ENCODE data around the gene IL19.
"Not testable (repeated sequence)": the region's sequence is repeated elsewhere in the genome, so short reads cannot be mapped to it uniquely, and the experiment has no call there.

Gene IL19

DNA sequence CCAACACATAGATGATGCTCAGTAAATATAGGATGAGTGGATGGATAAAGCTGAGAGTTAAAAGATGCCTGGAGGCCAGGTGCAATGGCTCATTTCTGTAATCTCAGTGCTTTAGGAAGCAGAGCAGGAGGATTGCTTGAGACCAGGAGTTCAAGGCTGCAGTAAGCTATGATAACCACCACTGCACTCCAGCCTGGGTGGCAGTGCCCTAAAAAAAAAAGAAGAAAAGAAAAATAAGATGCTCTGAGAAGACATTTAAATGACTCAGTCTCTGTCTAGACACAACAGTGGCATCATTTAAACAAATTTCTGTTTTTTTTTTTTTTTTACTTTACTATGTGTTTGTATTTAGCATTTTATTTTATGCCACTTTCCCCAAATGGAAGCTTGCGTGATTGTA is 25.3 kb upstream of the IL19 start:
- no peaks in the 10 kb centered on the region for H3K4me1 ChIP-seq (ENCODE audit: control insufficient read depth, insufficient read depth, low read length)
- no peak overlapping the region for H3K4me3 ChIP-seq (ENCODE audit: low read depth, low read length)
- H3K9me3 ChIP-seq (ENCODE audit: control insufficient read depth, insufficient read depth, low read length) = no peaks in the 10 kb centered on the region
- H3K9ac ChIP-seq (ENCODE audit: low read depth, low read length) = no peak overlapping the region
- H3K36me3 ChIP-seq (ENCODE audit: control insufficient read depth, insufficient read depth, low read length) = no peaks in the 10 kb centered on the region
- H3K27me3 ChIP-seq (ENCODE audit: control insufficient read depth, insufficient read depth, low read length) = peaks cover 14% of the 10 kb centered on the region

DNA sequence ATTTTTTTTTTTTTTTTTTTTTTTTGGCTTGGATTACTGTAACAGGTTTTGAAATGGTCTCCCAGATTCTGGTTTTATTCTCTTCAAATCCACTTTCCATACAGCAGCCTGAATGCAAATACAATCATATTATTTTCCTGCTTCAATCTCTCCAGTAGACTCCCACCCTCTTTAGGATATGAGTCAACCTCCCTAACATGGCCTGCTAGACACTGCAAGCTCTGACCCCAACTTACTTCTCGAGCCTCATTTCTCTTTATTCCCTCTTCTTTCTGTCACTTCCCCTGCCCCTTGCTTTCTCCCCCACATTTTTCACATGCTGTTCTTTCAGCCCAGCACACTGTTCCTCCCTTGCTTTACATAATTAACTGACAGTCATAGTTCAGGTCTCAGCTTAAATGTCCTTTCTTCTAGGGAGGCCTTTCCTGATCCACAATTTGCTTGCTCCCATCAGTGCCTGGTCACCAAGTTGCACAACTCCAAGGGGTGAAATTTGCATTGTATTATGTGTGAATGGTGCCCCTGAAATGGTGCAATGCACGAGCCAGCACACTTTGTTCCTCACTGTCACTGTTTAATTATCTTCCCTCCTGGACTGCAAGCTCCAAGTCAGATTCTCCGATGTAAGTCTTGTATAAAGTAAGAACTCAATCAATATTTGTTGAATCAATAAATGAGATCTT is 22.1 kb upstream of the IL19 start:
- H3K27me3 ChIP-seq (ENCODE audit: control insufficient read depth, insufficient read depth, low read length) = peaks cover 26% of the 10 kb centered on the region
- no peaks in the 10 kb centered on the region for H3K9me3 ChIP-seq (ENCODE audit: control insufficient read depth, insufficient read depth, low read length)
- H3K4me3 ChIP-seq (ENCODE audit: low read depth, low read length) = no peak overlapping the region
- H3K9ac ChIP-seq (ENCODE audit: low read depth, low read length) = no peak overlapping the region
- peaks cover 2% of the 10 kb centered on the region for H3K4me1 ChIP-seq (ENCODE audit: control insufficient read depth, insufficient read depth, low read length)
- H3K36me3 ChIP-seq (ENCODE audit: control insufficient read depth, insufficient read depth, low read length) = no peaks in the 10 kb centered on the region

DNA sequence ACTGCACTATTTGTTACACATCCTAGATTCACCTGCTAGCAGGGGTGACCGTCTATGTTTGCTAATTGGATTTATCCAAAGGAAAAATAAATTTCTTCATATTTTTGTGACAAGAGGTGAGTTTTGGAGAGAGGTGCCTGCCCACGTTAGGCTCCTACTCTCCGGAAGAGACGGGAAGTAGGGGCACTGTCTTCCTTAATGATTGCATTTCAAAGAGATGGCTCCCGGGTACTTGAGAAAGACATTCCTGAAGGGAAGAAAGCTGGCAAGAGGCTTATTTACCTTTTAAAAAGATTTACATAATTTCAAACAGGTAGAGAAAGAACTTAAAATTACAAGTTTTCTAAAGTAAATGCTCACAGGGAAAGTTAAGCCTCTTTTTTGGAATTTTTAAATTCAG is 18.7 kb upstream of the IL19 start:
- H3K36me3 ChIP-seq (ENCODE audit: control insufficient read depth, insufficient read depth, low read length) = no peaks in the 10 kb centered on the region
- H3K27me3 ChIP-seq (ENCODE audit: control insufficient read depth, insufficient read depth, low read length) = peaks cover 35% of the 10 kb centered on the region
- peaks cover 2% of the 10 kb centered on the region for H3K4me1 ChIP-seq (ENCODE audit: control insufficient read depth, insufficient read depth, low read length)
- H3K9me3 ChIP-seq (ENCODE audit: control insufficient read depth, insufficient read depth, low read length) = no peaks in the 10 kb centered on the region
- no peak overlapping the region for H3K4me3 ChIP-seq (ENCODE audit: low read depth, low read length)
- no peak overlapping the region for H3K9ac ChIP-seq (ENCODE audit: low read depth, low read length)

DNA sequence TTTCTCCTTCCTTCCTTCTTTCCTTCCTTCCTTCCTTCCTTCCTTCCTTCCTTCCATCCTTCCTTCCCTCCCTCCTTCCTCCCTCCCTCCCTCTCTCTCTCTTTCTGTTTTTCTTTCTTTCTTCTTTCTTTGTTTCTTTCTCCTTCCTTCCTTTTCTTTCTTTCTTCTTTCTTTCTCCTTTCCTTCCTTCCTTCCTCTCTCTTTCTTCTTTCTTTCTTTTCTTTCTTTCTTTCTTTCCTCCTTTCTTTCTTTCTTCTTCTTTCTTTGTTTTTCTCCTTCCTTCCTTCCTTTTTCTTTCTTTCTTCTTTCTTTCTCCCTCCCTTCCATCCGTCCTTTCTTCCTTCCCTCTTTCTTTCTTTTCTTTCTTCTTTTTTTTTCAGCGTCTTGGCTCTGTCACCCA is 18.1 kb upstream of the IL19 start:
- Histone ChIP-seq H3K36me3 (ENCODE audit: control insufficient read depth, insufficient read depth, low read length) (no peaks in the 10 kb centered on the region), H3K9me3 (ENCODE audit: control insufficient read depth, insufficient read depth, low read length) (no peaks in the 10 kb centered on the region), H3K9ac (ENCODE audit: low read depth, low read length) (no peak overlapping the region), H3K27me3 (ENCODE audit: control insufficient read depth, insufficient read depth, low read length) (peaks cover 35% of the 10 kb centered on the region), H3K4me3 (ENCODE audit: low read depth, low read length) (no peak overlapping the region), H3K4me1 (ENCODE audit: control insufficient read depth, insufficient read depth, low read length) (peaks cover 2% of the 10 kb centered on the region)

DNA sequence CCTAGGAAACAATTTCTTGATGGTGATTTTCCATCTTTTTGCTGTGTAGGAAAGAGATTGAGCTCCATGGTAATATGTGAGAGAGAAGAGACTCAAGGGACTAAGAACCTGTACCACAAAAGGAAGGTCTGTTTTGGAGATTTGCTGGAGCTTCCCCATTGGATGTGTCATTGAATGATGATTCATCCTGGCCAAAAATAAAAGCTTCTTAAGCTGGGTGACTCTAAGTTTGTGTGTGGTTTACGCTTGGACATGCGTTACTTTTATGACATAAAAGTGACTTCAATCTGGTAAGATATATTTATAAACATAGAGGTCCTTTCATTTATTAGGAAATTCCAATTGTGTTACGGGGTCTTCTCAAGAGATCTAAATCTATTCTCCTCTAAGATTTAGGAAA is 17.4 kb upstream of the IL19 start:
- Histone ChIP-seq H3K36me3 (ENCODE audit: control insufficient read depth, insufficient read depth, low read length) (no peaks in the 10 kb centered on the region), H3K4me1 (ENCODE audit: control insufficient read depth, insufficient read depth, low read length) (peaks cover 2% of the 10 kb centered on the region), H3K27me3 (ENCODE audit: control insufficient read depth, insufficient read depth, low read length) (peaks cover 35% of the 10 kb centered on the region), H3K4me3 (ENCODE audit: low read depth, low read length) (no peak overlapping the region), H3K9me3 (ENCODE audit: control insufficient read depth, insufficient read depth, low read length) (no peaks in the 10 kb centered on the region), H3K9ac (ENCODE audit: low read depth, low read length) (no peak overlapping the region)

DNA sequence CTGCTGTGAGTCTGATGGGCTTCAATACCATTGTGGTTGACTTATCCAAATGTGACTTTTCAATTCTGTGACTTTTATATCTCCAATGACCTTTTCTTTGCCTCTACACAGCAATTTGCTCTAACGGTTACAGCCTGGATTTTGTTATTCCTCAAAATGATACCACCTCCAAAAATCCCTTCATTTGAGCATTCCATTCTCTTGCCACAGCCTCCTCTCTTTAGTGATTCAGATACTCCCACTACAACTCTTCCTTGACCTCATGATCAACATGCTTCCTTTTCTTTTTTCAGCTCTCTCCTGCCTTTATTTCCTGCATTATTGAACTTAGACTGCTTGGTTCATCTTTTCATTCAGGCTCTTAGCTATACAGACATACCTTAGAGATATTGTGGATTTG is 16.6 kb upstream of the IL19 start:
- peaks cover 2% of the 10 kb centered on the region for H3K4me1 ChIP-seq (ENCODE audit: control insufficient read depth, insufficient read depth, low read length)
- no peaks in the 10 kb centered on the region for H3K36me3 ChIP-seq (ENCODE audit: control insufficient read depth, insufficient read depth, low read length)
- no peak overlapping the region for H3K9ac ChIP-seq (ENCODE audit: low read depth, low read length)
- no peak overlapping the region for H3K4me3 ChIP-seq (ENCODE audit: low read depth, low read length)
- peaks cover 35% of the 10 kb centered on the region for H3K27me3 ChIP-seq (ENCODE audit: control insufficient read depth, insufficient read depth, low read length)
- no peaks in the 10 kb centered on the region for H3K9me3 ChIP-seq (ENCODE audit: control insufficient read depth, insufficient read depth, low read length)

DNA sequence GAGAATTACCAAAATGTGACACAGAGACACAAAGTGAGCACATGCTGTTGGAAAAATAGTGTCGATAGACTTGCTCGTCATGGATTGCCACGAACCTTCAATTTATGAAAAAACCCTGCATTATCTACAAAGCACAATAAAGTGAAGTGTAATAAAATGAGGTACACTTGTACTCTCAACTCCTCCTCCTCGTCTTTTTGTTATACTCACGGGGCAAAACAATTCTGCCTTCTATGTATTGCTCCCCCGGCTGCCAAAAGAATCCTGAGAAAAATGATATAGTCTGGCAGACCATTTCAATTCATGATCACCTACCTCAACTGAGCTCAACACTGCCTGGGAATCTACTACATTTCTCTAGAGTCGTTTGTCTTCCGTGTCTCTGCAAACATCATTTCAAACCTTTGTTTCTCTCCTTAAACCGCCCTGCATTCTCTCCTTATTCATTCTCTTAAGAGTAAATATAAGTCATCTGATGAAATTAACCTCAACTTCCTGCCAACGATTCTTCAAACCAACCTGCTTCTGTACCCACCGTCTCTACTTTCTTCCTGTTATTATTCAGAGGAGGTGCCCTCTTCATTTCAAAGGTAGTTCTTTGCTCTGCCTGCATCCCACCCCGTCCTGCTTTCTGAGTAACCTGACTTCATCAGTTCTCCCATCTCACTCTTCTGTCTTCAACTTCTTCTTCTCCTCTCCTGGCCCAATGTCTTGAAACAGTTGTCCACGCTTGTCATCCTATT is 12.9 kb upstream of the IL19 start:
- Histone ChIP-seq H3K4me1 (ENCODE audit: control insufficient read depth, insufficient read depth, low read length) (no peaks in the 10 kb centered on the region), H3K4me3 (ENCODE audit: low read depth, low read length) (no peak overlapping the region), H3K27me3 (ENCODE audit: control insufficient read depth, insufficient read depth, low read length) (peaks cover 15% of the 10 kb centered on the region)

DNA sequence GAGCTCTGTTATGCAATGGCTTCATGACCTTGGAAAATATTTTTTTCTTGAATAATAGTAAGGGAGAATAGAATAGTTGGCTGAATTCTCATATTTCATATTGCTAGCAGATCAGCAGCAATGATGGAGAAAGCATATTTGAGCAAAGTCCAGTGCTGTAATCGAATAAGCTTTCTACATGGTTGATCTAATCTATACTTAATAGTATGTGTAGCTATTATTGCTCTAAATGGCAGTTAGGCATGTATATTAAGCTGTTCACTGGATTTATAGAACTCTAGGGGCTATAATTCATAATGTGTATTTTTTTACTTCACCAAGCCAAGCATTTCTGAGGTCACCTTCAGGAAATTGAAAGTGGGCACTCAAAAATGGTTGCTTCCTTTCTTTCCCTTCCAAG is 10.0 kb upstream of the IL19 start:
- peaks cover 4% of the 10 kb centered on the region for H3K27me3 ChIP-seq (ENCODE audit: control insufficient read depth, insufficient read depth, low read length)
- H3K9ac ChIP-seq (ENCODE audit: low read depth, low read length) = no peak overlapping the region
- no peaks in the 10 kb centered on the region for H3K4me1 ChIP-seq (ENCODE audit: control insufficient read depth, insufficient read depth, low read length)
- no peaks in the 10 kb centered on the region for H3K36me3 ChIP-seq (ENCODE audit: control insufficient read depth, insufficient read depth, low read length)
- no peak overlapping the region for H3K4me3 ChIP-seq (ENCODE audit: low read depth, low read length)
- no peaks in the 10 kb centered on the region for H3K9me3 ChIP-seq (ENCODE audit: control insufficient read depth, insufficient read depth, low read length)

More for the DNA sequence above, 12.9 kb upstream of the IL19 start:
- H3K9me3 ChIP-seq (ENCODE audit: control insufficient read depth, insufficient read depth, low read length) = no peaks in the 10 kb centered on the region
- H3K9ac ChIP-seq (ENCODE audit: low read depth, low read length) = no peak overlapping the region
- H3K36me3 ChIP-seq (ENCODE audit: control insufficient read depth, insufficient read depth, low read length) = no peaks in the 10 kb centered on the region

DNA sequence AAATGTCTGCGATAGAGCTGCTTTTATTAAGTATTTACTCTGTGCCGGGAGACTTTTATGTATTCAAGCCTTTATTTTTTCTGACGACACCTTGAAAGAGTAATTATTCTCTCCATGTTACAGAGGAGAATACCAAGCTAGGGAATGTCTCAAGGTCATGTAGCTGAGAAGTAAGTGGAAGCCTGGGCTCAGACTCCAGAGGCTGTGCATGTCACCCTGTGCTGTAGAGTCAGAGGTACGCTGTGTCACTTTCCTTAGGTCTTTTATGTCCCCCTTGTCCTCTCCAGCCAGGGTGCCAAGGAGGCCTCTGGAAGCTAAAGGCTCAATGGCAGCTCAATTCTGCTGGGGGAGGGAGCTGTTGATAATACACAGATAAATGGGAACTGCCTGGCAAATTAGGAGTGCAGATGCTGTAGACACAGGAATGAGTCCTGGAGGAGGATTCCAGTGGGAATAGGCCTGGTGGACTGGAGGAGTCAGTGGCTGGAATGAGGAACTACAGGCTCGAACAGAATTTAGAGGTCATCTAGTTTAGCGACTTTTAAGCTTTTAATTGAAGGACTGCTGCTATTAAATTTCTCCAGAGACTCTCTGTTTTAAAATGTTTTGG is 9.3 kb upstream of the IL19 start:
- Histone ChIP-seq H3K9ac (ENCODE audit: low read depth, low read length) (no peak overlapping the region), H3K27me3 (ENCODE audit: control insufficient read depth, insufficient read depth, low read length) (peaks cover under 1% of the 10 kb centered on the region), H3K36me3 (ENCODE audit: control insufficient read depth, insufficient read depth, low read length) (no peaks in the 10 kb centered on the region), H3K9me3 (ENCODE audit: control insufficient read depth, insufficient read depth, low read length) (no peaks in the 10 kb centered on the region), H3K4me3 (ENCODE audit: low read depth, low read length) (no peak overlapping the region), H3K4me1 (ENCODE audit: control insufficient read depth, insufficient read depth, low read length) (no peaks in the 10 kb centered on the region)

DNA sequence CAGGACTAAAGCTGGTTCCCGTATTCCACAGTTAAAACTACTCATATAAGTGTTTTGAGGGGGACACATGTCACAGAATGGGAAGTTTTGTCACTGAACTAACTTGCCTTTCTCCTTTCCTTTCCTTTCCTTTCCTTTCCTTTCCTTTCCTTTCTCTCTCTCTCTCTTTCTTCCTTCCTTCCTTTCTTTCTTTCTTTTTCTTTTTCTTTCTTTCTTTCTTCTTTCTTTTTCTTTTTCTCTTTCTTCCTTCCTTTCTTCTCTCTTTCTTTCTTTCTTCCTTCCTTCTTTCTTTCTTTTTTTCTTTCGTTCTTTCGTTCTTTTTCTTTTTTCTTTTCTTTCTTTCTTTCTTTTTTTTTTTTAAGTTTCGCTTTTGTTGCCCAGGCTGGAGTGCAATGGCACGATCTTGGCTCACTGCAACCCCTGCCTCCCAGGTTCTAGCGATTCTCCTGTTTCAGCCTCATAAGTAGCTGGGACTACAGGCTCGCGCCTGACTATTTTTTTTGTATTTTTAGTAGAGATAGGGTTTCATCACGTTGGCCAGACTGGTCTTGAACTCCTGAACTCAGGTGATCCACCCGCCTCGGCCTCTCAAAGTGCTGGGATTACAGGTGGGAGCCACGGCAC is 7.7 kb upstream of the IL19 start:
- not testable (repeated sequence) for H3K4me1 ChIP-seq (ENCODE audit: control insufficient read depth, insufficient read depth, low read length); H3K9me3 ChIP-seq (ENCODE audit: control insufficient read depth, insufficient read depth, low read length); H3K27me3 ChIP-seq (ENCODE audit: control insufficient read depth, insufficient read depth, low read length); H3K4me3 ChIP-seq (ENCODE audit: low read depth, low read length); H3K9ac ChIP-seq (ENCODE audit: low read depth, low read length); H3K36me3 ChIP-seq (ENCODE audit: control insufficient read depth, insufficient read depth, low read length)

DNA sequence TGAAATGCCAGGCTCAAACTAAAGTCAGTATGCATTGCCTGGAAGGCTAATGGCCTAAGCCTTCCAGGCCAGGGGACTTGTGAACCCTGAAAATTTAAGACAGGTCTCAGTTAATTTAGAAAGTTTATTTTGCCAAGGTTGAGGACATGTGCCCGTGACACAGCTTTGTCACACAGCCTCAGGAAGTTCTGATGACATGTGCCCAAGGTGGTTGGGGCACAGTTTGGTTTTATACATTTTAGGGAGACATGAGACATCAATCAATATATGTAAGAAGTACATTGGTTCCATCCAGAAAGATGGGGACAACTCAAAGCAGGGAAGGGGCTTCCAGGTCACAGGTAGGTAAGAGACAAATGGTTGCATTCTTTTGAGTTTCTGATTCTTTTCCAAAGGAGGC is 4.8 kb upstream of the IL19 start:
- not testable (repeated sequence) for H3K9ac ChIP-seq (ENCODE audit: low read depth, low read length); H3K27me3 ChIP-seq (ENCODE audit: control insufficient read depth, insufficient read depth, low read length); H3K9me3 ChIP-seq (ENCODE audit: control insufficient read depth, insufficient read depth, low read length); H3K4me1 ChIP-seq (ENCODE audit: control insufficient read depth, insufficient read depth, low read length); H3K36me3 ChIP-seq (ENCODE audit: control insufficient read depth, insufficient read depth, low read length); H3K4me3 ChIP-seq (ENCODE audit: low read depth, low read length)
